GM18502 (cell line): Measurements from ENCODE around the gene LIPM.
A peak's percentile ranks its signal among the peaks of the same experiment; 100 is the strongest.
"Not testable (repeated sequence)": the region's sequence is repeated elsewhere in the genome, so short reads cannot be mapped to it uniquely, and the experiment has no call there.

Experiments
- ATAC-seq: cut with Tn5 transposase; IDR thresholded peaks from one replicate; pipeline ENCODE4 v1.9.1; 2021; ENCODE audit warnings: mild to moderate bottlenecking; ENCODE audit not compliant: unreplicated experiment, poor library complexity

The LIPM gene

GRCh38 chr10:88835910-88836221 lies 33.3 kb downstream of the LIPM start:
- peak; percentile 18 for ATAC-seq

GRCh38 chr10:88837632-88838031 lies 35.1 kb downstream of the LIPM start:
- ATAC-seq: not testable (repeated sequence)

GRCh38 chr10:88838766-88839350 lies 36.3 kb downstream of the LIPM start:
- no peak for ATAC-seq

GRCh38 chr10:88840104-88840503 lies 37.6 kb downstream of the LIPM start:
- ATAC-seq: no peak

- ATAC-seq: no peak
Observed at GRCh38 chr10:88840881-88841280, 38.4 kb downstream of the LIPM start.

- no peak for ATAC-seq
Observed at GRCh38 chr10:88841316-88842111, 39.0 kb downstream of the LIPM start.

GRCh38 chr10:88843171-88843570 lies 40.6 kb downstream of the LIPM start:
- ATAC-seq: no peak

- no peak for ATAC-seq
Observed at GRCh38 chr10:88848499-88848898, 46.0 kb downstream of the LIPM start.

GRCh38 chr10:88849234-88849633 lies 46.7 kb downstream of the LIPM start:
- ATAC-seq: no peak

GRCh38 chr10:88850712-88851111 lies 48.2 kb downstream of the LIPM start:
- ATAC-seq: no peak

GRCh38 chr10:88851706-88852105 lies 49.2 kb downstream of the LIPM start, which contains the start of gene ANKRD22:
Gene ANKRD22, minus strand, starts transcription at chr10:88851844. Its CDS starts 237 bp downstream, at chr10:88851607.
- no peak for ATAC-seq

GRCh38 chr10:88852327-88852726 lies 49.8 kb downstream of the LIPM start:
- no peak for ATAC-seq

- ATAC-seq: no peak
Observed at GRCh38 chr10:88853155-88853881, 50.8 kb downstream of the LIPM start.

GRCh38 chr10:88854684-88855083 lies 52.2 kb downstream of the LIPM start:
- ATAC-seq: no peak

- ATAC-seq: no peak
Observed at GRCh38 chr10:88857831-88858230, 55.3 kb downstream of the LIPM start.

- no peak for ATAC-seq
Observed at GRCh38 chr10:88858491-88858890, 56.0 kb downstream of the LIPM start.

- ATAC-seq: no peak
Observed at GRCh38 chr10:88861036-88861435, 58.5 kb downstream of the LIPM start.

- no peak for ATAC-seq
Observed at GRCh38 chr10:88865281-88865876, 62.8 kb downstream of the LIPM start.

GRCh38 chr10:88866454-88866853 lies 63.9 kb downstream of the LIPM start:
- no peak for ATAC-seq

- no peak for ATAC-seq
Observed at GRCh38 chr10:88870089-88870488, 67.6 kb downstream of the LIPM start.
